GM21423 (cell line): ENCODE results near the gene CELA3A.
"Not testable (repeated sequence)": the region's sequence is repeated elsewhere in the genome, so short reads cannot be mapped to it uniquely, and the experiment has no call there.

Experiments used
- ATAC-seq: cut with Tn5 transposase; IDR thresholded peaks from one replicate; pipeline ENCODE4 v1.9.1; 2021; ENCODE audit warnings: mild to moderate bottlenecking, moderate library complexity; ENCODE audit not compliant: unreplicated experiment

Gene CELA3A

DNA sequence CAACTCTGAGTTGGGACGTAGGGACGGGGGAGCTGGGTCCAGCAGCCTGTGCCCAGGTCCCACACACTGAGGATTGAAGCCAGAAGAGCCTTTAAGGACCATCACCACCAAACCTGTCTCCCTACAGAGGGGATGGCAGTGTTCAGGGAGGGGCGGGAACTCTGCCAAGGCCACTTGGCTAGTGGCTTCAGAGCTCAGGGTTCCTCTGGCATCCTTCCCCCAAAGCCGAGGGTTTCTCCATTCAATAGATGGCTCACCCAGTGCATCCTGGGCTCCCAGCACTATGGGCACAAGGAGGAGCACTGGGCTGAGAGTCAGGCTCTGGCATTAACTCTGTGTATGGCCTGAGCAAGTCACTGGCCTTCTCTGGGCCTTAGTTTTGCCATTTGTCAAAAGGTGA lies 20.2 kb upstream of the CELA3A start:
- ATAC-seq, result not testable (repeated sequence)

DNA sequence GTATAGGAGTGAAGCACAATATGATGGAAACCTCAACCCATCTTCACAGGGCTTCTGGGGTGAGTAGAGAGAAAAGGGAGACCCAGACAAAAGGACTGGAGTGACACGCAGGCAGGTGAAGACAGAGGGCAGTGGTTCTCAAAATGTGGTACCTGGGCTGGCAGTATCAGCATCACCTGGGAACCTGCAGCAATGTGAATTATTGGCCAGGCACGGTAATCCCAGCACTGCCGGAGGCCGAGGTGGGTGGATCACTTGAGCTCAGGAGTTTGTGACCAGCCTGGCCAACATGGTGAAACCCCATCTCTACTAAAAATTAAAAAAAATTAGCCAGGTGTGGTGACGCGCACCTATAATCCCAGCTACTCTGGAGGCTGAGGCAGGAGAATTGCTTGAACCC lies 19.3 kb upstream of the CELA3A start:
- ATAC-seq, result not testable (repeated sequence)

DNA sequence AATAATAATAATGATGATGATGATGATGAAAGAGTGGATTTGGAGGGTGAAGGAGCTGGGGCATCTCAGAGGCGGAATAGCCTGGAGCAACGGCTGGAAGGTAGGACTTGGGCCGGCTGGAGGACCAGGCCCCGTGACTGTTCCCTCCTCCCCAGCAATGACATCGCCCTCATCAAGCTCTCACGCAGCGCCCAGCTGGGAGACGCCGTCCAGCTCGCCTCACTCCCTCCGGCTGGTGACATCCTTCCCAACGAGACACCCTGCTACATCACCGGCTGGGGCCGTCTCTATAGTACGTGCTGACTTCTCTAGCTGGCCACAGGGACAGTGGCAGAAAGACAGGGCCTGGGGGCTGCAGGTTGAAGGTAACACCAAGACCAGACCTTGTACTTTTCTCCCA lies 17.9 kb upstream of the CELA3A start:
- not testable (repeated sequence) for ATAC-seq

GRCh38 chr1:21985893-21986292 lies 15.6 kb upstream of the CELA3A start:
- ATAC-seq, result not testable (repeated sequence)

DNA sequence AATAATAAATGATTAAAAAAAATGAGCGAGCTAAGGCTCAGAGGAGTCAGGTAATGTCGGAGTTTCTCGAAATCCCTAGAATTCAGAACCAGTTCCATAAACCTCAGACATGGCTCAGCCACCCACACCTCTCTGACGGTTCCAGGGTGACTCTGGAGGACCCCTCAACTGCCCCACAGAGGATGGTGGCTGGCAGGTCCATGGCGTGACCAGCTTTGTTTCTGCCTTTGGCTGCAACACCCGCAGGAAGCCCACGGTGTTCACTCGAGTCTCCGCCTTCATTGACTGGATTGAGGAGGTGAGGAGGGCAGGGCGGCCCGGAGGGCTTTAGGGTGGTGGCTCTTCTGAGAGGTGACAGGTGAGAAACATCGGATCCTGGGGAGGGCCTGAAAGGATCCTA lies 15.1 kb upstream of the CELA3A start:
- not testable (repeated sequence) for ATAC-seq

DNA sequence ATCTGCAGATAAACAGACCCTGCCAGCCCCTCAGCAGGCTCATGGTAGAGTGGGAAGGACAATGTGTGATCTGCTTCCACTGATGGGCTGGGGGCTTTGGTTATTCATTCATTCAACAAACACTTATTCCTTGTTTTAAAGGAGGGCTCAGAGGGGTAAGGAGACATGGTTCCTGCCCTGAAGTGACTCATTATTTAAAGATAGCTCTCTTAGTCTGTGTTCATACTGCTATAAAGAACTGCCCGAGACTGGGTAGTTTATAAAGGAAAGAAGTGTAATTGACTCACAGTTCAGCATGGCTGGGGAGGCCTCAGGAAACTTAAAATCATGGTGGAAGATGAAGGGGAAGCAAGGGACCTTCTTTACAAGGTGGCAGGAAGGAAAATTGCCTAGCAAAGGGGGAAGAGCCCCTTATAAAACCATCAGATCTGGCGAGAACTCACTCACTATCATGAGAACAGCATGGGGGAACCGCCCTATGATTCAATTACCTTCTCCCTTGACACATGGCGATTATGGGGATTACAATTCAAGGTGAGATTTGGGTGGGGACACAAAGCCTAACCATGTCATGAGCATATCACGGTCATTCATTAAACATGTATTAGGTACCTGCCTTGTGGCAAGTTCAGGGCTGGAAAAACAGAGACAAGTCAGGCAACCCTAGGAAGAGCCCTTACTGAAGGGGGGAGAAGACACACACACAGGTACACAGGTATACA lies 11.6 kb upstream of the CELA3A start:
- not testable (repeated sequence) for ATAC-seq

DNA sequence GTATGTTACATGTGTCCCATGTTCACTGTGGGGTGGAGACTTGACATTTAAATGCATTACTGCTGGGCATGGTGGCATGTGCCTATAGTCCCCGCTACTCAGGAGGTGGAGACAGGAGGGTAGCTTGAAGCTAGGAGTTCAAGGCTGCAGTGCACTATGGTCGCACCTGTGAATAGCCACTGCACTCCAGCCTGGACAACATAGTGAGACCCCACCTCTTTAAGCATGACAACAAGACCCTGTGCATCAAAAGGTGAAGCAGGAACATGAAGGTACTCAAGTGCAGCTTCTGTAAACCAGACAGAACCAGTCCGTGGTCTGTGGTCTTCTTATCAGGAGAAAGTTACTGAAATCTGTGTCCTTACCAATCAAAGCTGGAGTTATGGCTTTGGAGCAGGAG lies 9.3 kb upstream of the CELA3A start:
- not testable (repeated sequence) for ATAC-seq

GRCh38 chr1:21994716-21995115 lies 6.7 kb upstream of the CELA3A start:
- ATAC-seq, result not testable (repeated sequence)

DNA sequence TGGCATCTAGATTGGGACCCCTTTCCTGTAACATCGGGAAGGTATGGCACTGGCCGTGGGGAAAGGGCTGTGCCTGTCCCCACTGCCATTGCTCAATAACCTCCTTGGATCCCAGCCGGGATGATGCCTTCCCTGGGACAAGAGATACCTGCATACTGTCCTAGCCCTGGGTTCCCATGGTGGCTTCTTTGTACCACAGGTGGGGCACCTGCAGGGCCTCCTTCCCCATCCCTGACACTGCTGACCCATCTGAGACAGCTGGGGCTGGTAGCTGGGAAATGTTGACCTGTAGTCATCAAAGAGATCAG lies 4.8 kb upstream of the CELA3A start:
- ATAC-seq, result not testable (repeated sequence)

DNA sequence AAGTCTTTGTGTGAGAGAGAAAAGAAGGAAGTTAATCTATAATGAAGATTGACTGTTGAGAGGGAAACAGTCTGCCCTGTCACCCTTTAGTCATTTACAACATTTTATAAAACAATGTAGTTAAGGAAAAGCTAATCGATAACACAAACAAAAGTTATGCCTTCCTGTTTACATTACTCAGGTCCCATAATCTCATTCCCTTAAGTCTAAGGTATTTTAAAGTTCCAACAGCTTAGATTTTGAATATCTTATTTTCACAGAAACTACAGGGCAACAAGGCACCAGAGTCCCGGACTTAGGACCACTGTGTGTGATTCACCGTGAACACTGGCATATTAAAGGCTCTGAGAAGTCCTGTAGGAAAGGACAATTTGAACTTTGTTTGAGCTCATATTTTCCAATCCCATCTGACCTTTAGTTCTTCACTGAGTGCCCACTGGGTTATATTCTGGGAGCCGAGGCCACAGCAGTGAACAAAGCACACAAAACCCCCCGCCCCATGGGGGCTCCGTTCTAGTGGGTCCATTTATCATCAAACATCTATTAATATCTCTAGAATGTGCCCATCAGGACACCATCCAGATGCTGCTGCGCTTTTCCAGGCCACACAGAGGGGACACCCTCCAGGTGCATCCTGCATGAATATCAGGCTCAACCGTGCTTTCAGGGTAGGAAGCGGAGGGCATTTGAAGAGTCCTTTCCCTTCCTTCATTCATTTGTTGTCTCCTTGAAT lies 3.4 kb upstream of the CELA3A start:
- ATAC-seq, result not testable (repeated sequence)

DNA sequence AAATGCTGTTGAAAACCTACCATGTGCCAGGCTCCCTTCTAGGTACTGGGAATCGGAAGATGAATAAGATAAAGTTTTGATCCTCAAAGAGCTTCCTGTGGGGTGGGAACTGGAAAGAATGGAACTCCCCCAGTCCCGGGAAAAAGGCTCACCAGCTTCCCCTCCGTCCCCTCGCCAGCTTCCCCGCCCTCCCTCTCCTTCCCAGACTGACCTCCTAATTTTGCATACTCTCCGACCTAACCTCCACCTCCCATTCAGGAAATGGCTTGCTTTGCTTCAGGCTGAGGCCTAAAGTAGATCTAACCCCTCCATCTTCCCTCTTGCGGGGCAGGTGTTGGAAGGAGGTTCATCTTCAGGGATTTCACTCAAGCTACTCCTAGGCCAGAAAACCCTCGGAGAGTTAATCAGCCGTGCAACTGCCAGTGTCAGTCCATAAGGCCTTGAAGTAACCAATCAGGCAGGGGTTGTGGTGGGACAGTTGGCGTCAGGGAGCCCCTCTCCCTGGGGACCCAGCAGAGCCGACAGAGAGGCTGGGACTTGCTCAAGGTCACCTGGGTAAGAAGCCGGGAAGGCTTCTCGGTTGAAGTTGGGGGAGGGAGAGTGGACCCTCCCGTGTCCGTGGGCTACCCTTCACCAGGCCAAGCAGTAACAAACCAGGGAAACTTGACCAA lies 2.7 kb upstream of the CELA3A start:
- ATAC-seq, result not testable (repeated sequence)

DNA sequence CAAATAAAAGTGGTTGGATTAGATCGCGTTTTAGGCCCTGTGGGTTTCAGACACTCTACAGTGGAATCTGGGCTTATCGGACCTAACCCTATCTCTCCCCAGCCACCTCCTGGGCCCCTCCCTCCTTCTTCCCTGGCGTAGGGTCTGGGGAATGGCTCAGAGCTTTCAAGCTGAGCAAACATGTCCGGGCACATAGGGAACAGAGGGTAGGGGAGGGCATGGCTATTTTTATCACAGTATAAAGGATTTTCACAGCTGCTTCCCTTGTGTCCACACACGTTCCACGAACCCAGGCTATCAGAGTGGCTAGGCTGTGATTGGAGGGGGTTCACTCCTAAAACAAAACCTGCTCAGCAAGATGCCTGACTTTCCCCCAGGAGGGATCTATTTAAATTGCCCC lies 1.8 kb upstream of the CELA3A start:
- ATAC-seq, result not testable (repeated sequence)

DNA sequence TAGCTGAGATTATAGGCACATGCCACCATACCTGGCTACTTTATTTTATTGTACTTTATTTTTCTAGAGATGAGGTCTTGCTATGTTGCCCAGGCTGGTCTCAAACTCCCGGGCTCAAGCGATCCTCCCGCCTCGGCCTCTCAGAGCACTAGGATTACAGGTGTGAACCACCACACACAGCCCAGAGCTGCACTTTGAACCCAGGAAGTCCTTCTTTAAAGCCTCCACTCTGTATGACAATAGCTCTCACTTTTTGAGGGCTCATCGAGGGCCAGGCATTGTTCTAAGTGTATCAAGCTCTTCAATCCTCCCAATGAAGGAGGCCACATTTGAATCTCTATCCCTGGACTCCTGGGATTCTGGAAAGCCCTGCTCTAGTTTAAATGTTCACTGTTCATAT lies 1.0 kb downstream of the CELA3A start:
- ATAC-seq, result not testable (repeated sequence)

GRCh38 chr1:22002875-22003274 lies 1.4 kb downstream of the CELA3A start:
- not testable (repeated sequence) for ATAC-seq

GRCh38 chr1:22003959-22004358 lies 2.5 kb downstream of the CELA3A start:
- not testable (repeated sequence) for ATAC-seq

GRCh38 chr1:22005261-22006149 lies 4.0 kb downstream of the CELA3A start:
- not testable (repeated sequence) for ATAC-seq

- ATAC-seq, result not testable (repeated sequence)
Measured at GRCh38 chr1:22006736-22007135, 5.3 kb downstream of the CELA3A start.

- ATAC-seq, result not testable (repeated sequence)
Measured at GRCh38 chr1:22007262-22007661, 5.8 kb downstream of the CELA3A start.

GRCh38 chr1:22009566-22009965 lies 8.1 kb downstream of the CELA3A start:
- not testable (repeated sequence) for ATAC-seq

- not testable (repeated sequence) for ATAC-seq
Measured at GRCh38 chr1:22012752-22013151, 11.3 kb downstream of the CELA3A start.
